Activated CD8-positive, alpha-beta memory T cell treated with anti-CD3 and anti-CD28 coated beads for 36 hours (primary cell): ENCODE data around the gene MRPS21. TPM values are rescaled to one million over a fixed set of nuclear protein-coding genes. Genes with fewer than 3 reads are reported as not detected.
"Not testable (repeated sequence)": the region's sequence is repeated elsewhere in the genome, so short reads cannot be mapped to it uniquely, and the experiment has no call there.

Experiments used
- CTCF ChIA-PET: fragments of 350-600 bp; sonication (Branson Sonifier 250); formaldehyde crosslinking; loops from one replicate; lab custom pipeline; 2021; ENCODE audit warnings: antibody characterized with exemption; lab: Charles Lee
- POLR2A ChIA-PET: fragments of 350-600 bp; sonication (Branson Sonifier 250); formaldehyde crosslinking; loops from one replicate; lab custom pipeline; 2021; ENCODE audit warnings: antibody characterized with exemption; lab: Charles Lee
- total RNA-seq, 2 experiments: library from RNA; stranded (reverse); gene quantifications; one replicate each; pipeline ENCODE4 v1.2.3, GENCODE V29; 2021

The MRPS21 gene
- total RNA-seq, 2 experiments from 2014 or later = 78.1 to 79.1 TPM

DNA sequence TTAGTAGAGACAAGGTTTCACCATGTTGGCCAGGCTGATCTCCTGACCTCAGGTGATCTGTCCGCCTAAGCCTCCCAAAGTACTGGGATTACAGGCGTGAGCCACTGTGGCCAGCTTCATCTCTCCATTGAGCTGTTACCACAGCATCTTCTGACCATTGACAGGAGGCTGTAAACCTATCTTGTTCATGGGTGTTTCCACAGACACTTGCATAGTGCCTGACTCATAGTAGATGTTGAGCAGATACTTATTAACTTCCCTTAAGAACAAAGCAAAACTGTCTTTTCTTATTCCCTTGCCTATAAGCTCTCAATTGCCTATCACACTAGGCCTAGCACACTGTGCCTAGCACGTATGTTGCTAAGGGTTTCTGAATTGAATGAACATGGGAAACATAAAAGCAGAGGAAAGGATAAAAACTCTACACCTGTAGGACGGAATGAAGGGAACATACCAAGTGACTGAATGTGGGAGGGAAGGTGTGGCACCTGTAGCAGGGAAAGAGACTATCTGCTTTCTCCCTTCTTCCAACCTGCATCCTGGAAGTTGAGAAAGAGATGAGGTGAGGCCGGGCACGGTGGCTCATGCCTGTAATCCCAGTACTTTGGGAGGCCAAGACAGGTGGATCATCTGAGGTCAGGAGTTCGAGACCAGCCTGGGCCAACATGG is 22.2 kb upstream of the MRPS21 start:
- CTCF ChIA-PET = interaction anchor here (0.6 kb wide), 1 partner anchor 57 kb away, joined by 3 read pairs; no protein-coding TSS in a partner anchor
- POLR2A ChIA-PET = no interaction called here

DNA sequence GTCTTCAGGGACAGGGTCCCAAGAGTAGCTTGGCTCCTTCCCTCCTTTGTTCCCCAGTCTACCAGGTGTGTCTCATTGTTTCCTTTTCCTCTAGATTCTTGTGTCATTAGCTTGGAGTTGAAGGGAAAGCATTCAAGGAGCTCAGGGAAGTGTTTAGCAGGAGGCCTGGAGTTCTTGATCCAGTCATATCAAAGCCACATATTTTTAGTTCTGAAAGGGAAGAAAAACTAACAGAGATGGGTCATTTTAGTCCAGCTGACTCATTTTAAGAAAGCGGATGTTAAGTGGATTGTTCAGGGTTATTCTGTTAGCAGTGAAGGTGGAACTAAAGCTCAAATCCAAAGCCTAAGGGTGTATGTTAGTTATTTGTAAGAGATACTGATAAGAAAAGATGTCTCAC is 20.4 kb upstream of the MRPS21 start:
- ChIA-PET CTCF (interaction anchor here (1.7 kb wide), 1 partner anchor 18 kb away, joined by 5 read pairs; no protein-coding TSS in a partner anchor), POLR2A (interaction anchor here (0.6 kb wide), 1 partner anchor 32 kb away, joined by 3 read pairs; no protein-coding TSS in a partner anchor)

DNA sequence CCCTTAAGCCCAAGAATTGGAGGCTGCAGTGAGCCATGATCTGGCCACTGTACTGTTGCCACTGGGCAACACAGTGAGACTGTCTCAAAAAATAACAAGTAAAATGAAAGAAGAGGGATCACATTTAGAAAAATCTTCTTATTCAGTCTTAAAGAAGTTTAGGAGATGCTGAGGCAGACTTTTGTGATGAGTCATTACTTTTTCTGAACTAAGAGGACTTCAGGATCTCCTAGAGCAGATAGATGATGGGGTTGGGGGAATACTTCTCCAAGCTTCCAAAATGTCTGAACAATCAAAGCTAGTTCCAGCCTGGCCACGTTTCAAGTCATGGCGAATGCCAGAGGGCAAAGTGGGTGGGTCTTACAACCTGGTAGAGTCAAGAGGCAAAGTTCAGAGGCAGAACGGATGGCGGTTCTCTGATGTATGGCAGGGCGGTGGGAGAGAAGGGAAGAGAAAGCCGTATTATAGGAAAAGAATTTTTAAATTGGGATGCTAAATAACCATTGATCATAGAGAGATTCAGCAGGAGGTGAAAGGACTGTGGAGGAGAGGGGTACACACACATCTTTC is 13.4 kb upstream of the MRPS21 start:
- CTCF ChIA-PET = interaction anchor here (1.0 to 2.5 kb wide), 2 partner anchors 11 to 25 kb away, joined by 3 to 17 read pairs; no protein-coding TSS in a partner anchor
- POLR2A ChIA-PET = interaction anchor here (1.1 kb wide), 1 partner anchor 42 kb away, joined by 3 read pairs; no protein-coding TSS in a partner anchor

DNA sequence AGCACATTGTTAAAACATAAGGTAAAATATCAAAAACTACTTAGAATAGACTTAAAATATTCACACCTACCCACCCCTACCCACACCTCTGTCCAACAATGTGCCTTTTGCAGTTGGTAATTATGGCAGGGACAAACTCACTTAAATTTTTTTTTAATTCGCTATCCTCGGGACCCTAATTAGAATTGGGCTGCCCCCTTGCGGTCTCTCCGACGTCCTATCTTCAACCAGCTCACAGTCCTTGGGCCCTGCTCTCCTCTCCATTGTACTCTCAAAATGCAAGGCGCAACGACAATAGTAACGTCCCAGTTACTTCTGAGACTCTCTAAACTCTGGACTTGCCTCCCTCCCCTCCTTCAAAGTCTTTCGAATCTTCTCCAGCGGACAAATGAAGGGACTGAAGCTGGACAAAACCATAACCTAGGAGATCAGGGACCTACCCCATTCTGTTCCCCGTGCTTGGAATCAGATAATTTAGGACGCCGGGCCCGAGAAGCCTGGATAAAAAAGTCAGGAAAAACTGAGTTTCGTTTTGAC is 12.4 kb upstream of the MRPS21 start:
- CTCF ChIA-PET = interaction anchor here (0.5 to 2.5 kb wide), 4 partner anchors 22 to 998 kb away, joined by 3 to 17 read pairs (median 3); no protein-coding TSS in a partner anchor

DNA sequence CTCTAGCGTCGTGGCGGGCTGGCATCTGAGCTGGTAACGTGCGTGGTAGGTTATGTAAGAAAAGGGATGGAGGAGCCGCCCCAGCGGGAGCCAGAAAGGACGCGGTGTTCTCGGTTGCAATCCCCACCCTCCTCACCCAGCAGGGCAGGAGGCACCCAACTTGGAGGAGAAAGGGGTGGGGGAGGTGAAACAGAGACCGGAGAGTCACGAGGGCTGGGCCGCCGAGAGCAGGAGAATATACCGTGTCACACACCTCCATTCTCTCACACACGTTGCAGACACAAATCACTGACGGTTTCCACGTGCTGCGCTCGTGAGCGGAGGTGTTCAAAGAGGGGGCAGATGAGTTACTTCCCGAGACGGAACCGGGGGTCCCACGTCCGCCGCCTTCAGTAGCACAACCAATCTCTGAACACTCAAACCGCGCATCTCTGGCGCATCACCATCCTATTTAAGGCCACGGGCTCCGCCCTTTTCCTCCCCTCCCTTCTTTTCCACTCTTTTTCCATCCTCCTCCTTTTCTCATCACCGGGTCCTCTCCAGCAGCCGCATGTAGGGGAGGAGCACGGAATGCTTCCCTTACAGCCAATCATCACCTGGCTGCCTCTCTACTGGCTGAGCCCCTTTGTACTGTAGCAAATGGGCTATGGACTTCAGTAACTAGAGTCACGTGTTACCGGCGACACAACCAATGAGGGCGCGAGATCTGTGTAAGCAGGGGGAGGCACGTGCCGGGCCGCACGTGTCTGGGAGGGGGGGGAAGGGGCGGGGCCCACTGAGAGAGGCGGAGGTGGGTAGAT is 11.7 kb upstream of the MRPS21 start, which contains the start of gene CIART:
CIART (plus strand) TSS at position 797 of the 800 bp plus-strand sequence. CDS start 714 bp downstream, outside the sequence.
- ChIA-PET POLR2A (interaction anchor here (0.6 kb wide), 1 partner anchor 277 kb away, joined by 6 read pairs; no protein-coding TSS in a partner anchor), CTCF (interaction anchor here (0.5 to 2.5 kb wide), 4 partner anchors 22 to 998 kb away, joined by 3 to 17 read pairs (median 3); no protein-coding TSS in a partner anchor)

More for the DNA sequence above, 12.4 kb upstream of the MRPS21 start:
- POLR2A ChIA-PET = interaction anchor here (1.1 kb wide), 1 partner anchor 41 kb away, joined by 3 read pairs; no protein-coding TSS in a partner anchor

DNA sequence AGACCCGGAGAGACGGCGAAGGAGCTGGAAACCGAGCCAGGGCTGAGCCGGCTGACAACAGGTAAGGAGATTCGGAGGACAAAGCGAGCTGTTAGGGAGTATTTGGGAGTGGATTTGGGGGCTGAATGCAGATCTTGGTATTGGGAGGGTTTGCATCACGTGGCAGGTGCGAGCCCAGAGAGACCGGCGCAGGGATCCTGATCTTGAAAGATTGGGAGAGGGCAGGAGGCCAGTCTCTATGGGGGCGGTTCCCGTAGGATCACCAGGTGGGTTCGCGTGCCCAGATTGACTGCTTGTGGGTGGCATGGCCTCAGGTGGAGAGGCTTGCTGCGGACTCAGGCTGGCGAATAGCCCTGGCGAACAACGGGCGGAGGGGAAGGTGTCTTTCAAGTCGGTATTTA is 11.1 kb upstream of the MRPS21 start:
- ChIA-PET POLR2A (interaction anchor here (0.6 kb wide), 1 partner anchor 278 kb away, joined by 6 read pairs; no protein-coding TSS in a partner anchor), CTCF (interaction anchor here (2.5 kb wide), 1 partner anchor 27 kb away, joined by 17 read pairs; no protein-coding TSS in a partner anchor)

DNA sequence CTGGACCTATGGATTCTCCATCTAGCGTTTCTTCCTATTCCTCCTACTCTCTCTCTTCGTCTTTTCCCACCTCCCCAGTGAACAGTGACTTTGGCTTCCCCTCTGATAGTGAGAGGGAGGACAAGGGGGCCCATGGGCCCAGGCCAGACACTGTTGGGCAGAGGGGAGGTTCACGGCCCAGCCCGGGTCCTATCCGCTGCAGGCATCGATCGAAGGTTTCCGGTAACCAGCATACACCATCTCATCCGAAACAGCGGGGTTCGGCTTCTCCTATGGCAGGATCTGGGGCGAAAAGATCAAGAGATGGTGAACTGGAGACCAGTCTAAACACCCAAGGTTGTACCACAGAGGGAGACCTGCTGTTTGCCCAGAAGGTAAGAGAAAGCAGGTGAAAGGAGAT is 10.4 kb upstream of the MRPS21 start:
- ChIA-PET POLR2A (no interaction called here), CTCF (interaction anchor here (0.6 kb wide), 1 partner anchor 27 kb away, joined by 3 read pairs; no protein-coding TSS in a partner anchor)

DNA sequence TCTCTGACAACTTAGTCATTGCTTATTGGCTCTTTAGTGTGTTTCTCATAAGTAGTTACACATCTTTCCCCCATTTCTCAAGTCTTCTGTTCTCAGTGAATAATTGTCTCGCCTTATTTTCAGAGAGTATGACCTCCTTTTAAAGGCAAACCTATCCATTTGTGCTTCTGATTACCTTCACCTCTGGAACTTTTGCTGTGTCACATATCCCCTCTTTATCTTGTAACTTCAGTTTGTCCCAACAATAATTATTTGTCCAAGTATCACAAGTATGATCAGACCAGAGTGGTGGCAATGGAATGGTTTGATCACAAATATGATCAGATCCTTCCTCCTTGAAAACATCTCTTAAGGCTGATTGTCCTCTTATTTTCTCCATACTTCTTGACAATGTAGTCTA is 5.3 kb upstream of the MRPS21 start:
- ChIA-PET CTCF (interaction anchor here (1.1 kb wide), 1 partner anchor 32 kb away, joined by 3 read pairs; no protein-coding TSS in a partner anchor), POLR2A (no interaction called here)

DNA sequence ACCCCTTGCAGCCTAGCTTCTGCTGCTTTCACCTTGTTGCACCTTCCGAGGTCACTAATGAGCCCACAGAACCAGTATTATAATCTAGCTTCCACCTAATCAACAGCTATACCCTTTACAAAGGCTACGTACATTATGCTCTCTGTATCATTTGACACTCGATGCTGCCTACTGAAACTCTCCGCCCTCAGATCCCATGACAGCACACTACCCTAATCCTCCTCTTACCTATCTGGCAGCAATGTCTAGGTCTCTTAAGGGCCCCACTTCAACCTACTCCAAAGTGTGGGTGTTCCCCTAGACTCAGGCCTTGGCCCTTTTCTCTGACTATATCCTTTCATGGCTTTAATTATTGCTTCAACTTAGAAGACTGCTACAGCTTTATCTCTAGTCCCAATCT is 4.8 kb upstream of the MRPS21 start:
- POLR2A ChIA-PET = no interaction called here
- CTCF ChIA-PET = interaction anchor here (0.6 to 0.7 kb wide), 2 partner anchors 12 to 396 kb away, joined by 4 to 5 read pairs; no protein-coding TSS in a partner anchor

DNA sequence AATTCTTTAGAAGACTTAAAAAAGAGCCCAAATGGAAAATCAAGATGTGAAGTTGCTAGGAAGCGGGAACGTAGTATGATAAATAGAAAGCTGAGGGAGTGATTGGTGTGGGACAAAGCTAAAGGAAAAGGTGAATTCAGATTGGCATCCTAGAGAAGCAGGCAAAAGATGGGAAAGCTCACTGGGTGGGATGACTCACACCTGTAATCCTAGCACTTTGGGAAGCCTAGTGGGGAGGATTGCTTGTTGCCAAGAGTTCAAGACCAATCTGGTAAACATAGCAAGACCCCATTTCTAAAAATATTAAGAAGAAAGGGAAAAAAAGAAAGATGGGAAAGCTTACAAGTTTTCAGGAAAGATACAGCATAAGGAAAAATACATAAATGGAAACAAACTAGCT is 1.8 kb downstream of the MRPS21 start:
- ChIA-PET CTCF (no interaction called here), POLR2A (interaction anchor here (0.6 kb wide), 1 partner anchor 65 kb away, joined by 5 read pairs; no protein-coding TSS in a partner anchor)

DNA sequence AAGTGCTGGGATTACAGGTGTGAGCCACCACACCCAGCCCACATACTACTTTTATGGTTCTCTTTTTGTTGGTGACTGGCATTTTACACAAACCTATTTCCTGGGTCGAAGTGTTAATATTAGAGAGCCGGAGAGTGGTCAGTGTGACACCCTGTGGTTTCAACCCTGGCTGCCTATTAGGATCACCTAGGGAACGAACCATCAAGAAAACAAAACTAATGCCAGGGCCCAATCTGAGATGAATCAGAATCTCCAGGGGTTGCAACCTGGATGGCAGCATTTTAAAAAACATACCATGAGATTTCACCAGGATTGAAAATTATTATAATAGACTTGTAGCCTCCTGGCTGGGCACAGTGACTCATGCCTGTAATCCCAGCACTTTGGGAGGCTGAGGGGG is 6.1 kb downstream of the MRPS21 start:
- CTCF ChIA-PET = no interaction called here
- POLR2A ChIA-PET = no interaction called here

DNA sequence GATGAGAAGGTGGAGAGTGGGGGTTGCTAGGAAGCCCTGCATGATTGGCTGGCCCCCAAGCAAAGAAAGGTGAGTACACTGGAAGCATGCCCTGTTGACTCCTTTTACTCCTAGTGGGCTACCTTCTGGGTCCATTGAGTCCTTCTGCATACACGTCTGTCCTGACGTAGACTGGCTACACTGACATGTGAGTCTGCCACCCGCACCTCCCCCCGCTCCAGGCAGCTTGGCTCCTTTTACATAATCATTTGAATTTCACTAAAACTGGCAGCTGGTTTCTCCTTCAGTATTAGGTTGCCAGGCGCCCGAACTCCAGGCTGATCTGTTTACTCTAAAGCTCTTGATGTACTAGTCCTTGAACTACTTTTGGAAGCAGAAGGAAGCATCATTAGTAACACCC is 8.7 kb downstream of the MRPS21 start:
- CTCF ChIA-PET = no interaction called here
- POLR2A ChIA-PET = no interaction called here

DNA sequence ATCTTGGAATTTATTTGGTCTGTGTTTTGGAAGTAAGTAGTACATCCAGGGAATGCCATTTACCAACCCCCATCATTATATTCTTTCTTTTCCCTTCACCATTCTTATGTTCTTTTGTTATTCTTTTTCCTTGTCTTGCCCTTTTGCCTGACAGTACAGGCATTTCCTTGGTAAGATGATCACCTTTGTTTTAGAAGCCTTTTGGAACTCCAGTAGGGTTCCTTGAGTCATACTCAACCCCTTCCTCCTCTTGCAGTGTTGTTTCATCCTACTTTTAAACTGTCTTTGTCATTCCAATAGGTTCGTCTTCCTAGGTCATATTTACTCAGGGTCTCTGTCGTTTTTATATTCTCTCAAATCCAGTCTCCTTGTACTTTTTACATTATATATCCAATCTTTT is 9.2 kb downstream of the MRPS21 start:
- POLR2A ChIA-PET = interaction anchor here (0.5 kb wide), 1 partner anchor 67 kb away, joined by 3 read pairs; the partner anchor contains the start of gene ANP32E
- CTCF ChIA-PET = no interaction called here

DNA sequence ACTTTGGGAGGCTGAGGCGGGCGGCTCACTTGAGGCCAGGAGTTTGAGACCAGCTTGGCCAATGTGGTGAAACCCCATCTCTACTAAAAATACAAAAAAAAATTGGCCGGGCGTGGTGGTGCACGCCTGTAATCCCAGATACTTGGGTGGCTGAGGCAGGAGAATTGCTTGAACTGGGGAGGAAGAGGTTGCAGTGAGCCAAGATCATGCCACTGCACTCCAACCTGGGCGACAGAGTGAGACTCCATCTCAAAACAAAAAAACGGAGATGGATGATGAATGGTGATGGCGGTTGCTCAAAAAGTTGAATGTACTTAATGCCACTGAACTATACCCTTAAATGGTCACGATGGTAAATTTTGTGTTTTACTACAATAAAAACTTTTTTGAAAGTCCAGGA is 14.9 kb downstream of the MRPS21 start:
- POLR2A ChIA-PET, CTCF ChIA-PET: not testable (repeated sequence)

DNA sequence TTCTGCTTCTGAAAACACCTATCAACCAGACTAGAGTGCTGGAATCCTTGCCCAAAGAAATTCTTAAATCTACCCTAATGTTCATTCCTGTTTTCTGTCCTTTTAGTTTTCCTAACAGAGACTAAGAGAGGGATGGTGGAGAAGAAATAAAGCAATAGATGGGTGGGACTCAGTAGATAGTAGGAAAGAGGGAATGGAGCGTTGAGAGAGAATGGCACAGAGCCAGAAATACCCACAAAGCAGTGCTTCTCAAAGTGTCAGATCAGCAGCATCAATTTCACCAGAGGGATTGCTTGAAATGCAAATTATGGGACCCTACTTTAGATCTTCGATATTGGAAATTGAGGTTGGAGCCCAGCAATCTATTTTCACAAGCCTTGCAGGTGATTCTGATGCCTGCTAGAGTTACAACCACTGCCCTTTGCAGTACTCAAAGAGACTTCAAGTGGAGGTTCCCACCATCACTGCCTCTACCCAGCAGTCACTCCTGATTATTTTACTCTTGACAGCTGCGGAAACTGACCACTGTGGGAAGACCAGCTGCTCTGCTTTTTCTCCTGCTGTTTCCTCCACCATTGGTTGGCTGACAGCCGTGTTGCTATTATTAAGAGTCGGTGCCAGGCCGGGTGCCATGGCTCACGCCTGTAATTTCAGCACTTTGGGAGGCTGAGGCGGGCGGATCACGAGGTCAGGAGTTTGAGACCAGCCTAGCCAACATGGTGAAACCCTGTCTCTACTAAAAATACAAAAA is 16.3 kb downstream of the MRPS21 start:
- POLR2A ChIA-PET = no interaction called here
- CTCF ChIA-PET = no interaction called here

DNA sequence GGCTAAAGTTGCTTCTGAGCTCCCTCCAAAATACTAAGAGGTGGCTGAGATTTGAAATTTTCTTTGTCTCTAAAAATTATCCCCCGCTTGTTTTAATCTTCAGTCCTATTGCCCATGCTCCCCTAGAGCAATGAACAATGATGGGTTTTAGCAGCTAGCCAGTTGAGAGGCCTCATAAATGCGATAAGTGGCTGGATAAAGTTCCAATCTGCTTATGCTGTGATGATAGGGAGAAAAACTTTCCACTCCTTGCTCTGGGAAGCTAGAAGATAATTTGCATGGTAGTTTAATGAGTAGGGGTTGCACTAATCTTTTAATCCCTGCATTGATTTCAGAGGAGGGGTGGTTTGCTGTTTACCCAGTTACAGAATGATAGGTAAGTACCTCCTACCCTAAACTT is 18.1 kb downstream of the MRPS21 start:
- ChIA-PET POLR2A (no interaction called here), CTCF (interaction anchor here (0.8 to 1.3 kb wide), 2 partner anchors 13 to 56 kb away, joined by 3 to 4 read pairs; no protein-coding TSS in a partner anchor)

DNA sequence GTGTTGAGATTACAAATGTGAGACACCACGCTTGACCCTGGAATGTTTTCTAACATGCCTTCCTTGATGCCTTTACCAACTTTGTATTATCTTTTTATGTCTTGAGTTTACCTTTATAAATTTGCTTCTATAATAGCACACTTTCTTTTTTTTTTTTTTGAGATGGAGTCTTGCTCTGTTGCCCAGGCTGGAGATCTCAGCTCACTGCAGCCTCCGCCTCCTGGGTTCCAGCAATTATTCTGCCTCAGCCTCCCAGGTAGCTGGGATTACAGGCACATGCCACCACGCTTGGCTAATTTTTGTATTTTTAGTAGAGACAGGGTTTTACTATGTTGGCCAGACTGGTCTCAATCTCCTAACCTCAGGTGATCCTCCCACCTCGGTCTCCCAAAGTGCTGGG is 21.0 kb downstream of the MRPS21 start:
- POLR2A ChIA-PET, CTCF ChIA-PET: not testable (repeated sequence)

DNA sequence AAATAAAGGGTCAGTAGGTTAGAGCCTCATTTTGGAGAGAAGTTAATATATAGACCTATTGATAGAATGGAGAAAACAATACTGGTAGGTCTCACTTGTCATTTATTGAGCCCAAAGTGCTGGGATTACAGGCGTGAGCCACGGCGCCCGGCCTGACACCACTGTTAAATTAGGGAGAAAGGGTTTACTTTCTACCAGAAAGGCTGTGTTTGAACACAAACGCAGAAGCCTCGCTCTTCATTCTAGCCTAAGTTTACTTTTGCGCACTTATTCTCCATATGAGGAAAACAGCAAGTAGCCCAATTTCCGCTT is 27.0 kb downstream of the MRPS21 start:
- ChIA-PET CTCF (no interaction called here), POLR2A (interaction anchor here (0.6 kb wide), 1 partner anchor 11 kb away, joined by 4 read pairs; no protein-coding TSS in a partner anchor)
